ENCODE results near the gene GDPD5.
A peak's percentile ranks its signal among the peaks of the same experiment; 100 is the strongest.

The GDPD5 gene

GRCh38 chr11:75388386-75389275 lies 137.1 kb downstream of the GDPD5 start:
- Histone ChIP-seq H3K27me3 (replicated peaks; ENCODE audit: control insufficient read depth, insufficient read depth, low read length, poor library complexity, severe bottlenecking) (no peaks in the 10 kb centered on the region), H3K9me3 (ENCODE audit: control insufficient read depth, low read length) (no peaks in the 10 kb centered on the region), H3K4me3 (ENCODE audit: insufficient read depth, low read depth, low read length, poor library complexity, severe bottlenecking) (no peak overlapping the region), H3K4me1 (ENCODE audit: control insufficient read depth, insufficient read depth, low read length, poor library complexity, severe bottlenecking) (peaks cover 3% of the 10 kb centered on the region), H3K27ac (ENCODE audit: insufficient read depth, low read length, poor library complexity, severe bottlenecking) (no peak overlapping the region), H3K36me3 (ENCODE audit: control insufficient read depth, insufficient read depth, low read length) (no peaks in the 10 kb centered on the region)
- peak; percentile 34 to 57 (median 49) for DNase-seq

GRCh38 chr11:75387736-75388294 lies 137.9 kb downstream of the GDPD5 start:
- Histone ChIP-seq H3K36me3 (ENCODE audit: control insufficient read depth, insufficient read depth, low read length) (no peaks in the 10 kb centered on the region), H3K4me1 (ENCODE audit: control insufficient read depth, insufficient read depth, low read length, poor library complexity, severe bottlenecking) (peaks cover 7% of the 10 kb centered on the region), H3K4me3 (ENCODE audit: insufficient read depth, low read depth, low read length, poor library complexity, severe bottlenecking) (no peak overlapping the region), H3K27ac (ENCODE audit: insufficient read depth, low read length, poor library complexity, severe bottlenecking) (no peak overlapping the region), H3K9me3 (ENCODE audit: control insufficient read depth, low read length) (no peaks in the 10 kb centered on the region), H3K27me3 (replicated peaks; ENCODE audit: control insufficient read depth, insufficient read depth, low read length, poor library complexity, severe bottlenecking) (no peaks in the 10 kb centered on the region)
- no peak for DNase-seq

- Histone ChIP-seq H3K27ac (ENCODE audit: insufficient read depth, low read length, poor library complexity, severe bottlenecking) (no peak overlapping the region), H3K4me3 (ENCODE audit: insufficient read depth, low read depth, low read length, poor library complexity, severe bottlenecking) (no peak overlapping the region)
- no peak for DNase-seq
Observed at GRCh38 chr11:75386942-75387630, 138.7 kb downstream of the GDPD5 start.

More at GRCh38 chr11:75386942-75387630, 138.7 kb downstream of the GDPD5 start:
- Histone ChIP-seq H3K4me1 (ENCODE audit: control insufficient read depth, insufficient read depth, low read length, poor library complexity, severe bottlenecking) (peaks cover 7% of the 10 kb centered on the region), H3K9me3 (ENCODE audit: control insufficient read depth, low read length) (no peaks in the 10 kb centered on the region), H3K36me3 (ENCODE audit: control insufficient read depth, insufficient read depth, low read length) (no peaks in the 10 kb centered on the region), H3K27me3 (replicated peaks; ENCODE audit: control insufficient read depth, insufficient read depth, low read length, poor library complexity, severe bottlenecking) (no peaks in the 10 kb centered on the region)
